HPDE6-E6E7 (cell line): ENCODE measurements around the gene TBCK.

Experiments used
- DNase-seq: peaks from one replicate; pipeline ENCODE4 v3.0.0; 2011; ENCODE audit warnings: missing footprints; ENCODE audit errors: extremely low spot score

TBCK gene

GRCh38 chr4:106315968-106316772, at the start of gene TBCK, which contains the start of gene AIMP1:
Gene TBCK (minus strand): TSS chr4:106316209. CDS start chr4:106308960, 7,249 bp downstream.
Gene AIMP1 (plus strand): TSS chr4:106316550. CDS start chr4:106325010, 8,460 bp downstream.
- DNase-seq: peak; percentile 66

GRCh38 chr4:106365613-106366012, 49.6 kb upstream of the TBCK start:
- DNase-seq: peak; percentile 64

- no peak for DNase-seq
These were observed 48.3 kb upstream of the TBCK start for GRCh38 chr4:106364282-106364681.

GRCh38 chr4:106362086-106362825, 46.2 kb upstream of the TBCK start:
- DNase-seq: no peak

GRCh38 chr4:106358899-106359298, 42.9 kb upstream of the TBCK start:
- no peak for DNase-seq

- no peak for DNase-seq
These were observed 39.2 kb upstream of the TBCK start for GRCh38 chr4:106355193-106355592.

GRCh38 chr4:106353786-106354185, 37.8 kb upstream of the TBCK start:
- no peak for DNase-seq

- no peak for DNase-seq
These were observed 35.0 kb upstream of the TBCK start for GRCh38 chr4:106351016-106351415.

GRCh38 chr4:106347167-106347566, 31.2 kb upstream of the TBCK start:
- no peak for DNase-seq

GRCh38 chr4:106344647-106344970, 28.6 kb upstream of the TBCK start:
- DNase-seq: no peak

GRCh38 chr4:106343865-106344646, 28.0 kb upstream of the TBCK start:
- no peak for DNase-seq

GRCh38 chr4:106340774-106341173, 24.8 kb upstream of the TBCK start:
- DNase-seq: no peak

GRCh38 chr4:106339431-106339830, 23.4 kb upstream of the TBCK start:
- DNase-seq: no peak

GRCh38 chr4:106338671-106339070, 22.7 kb upstream of the TBCK start:
- DNase-seq: no peak

- DNase-seq: no peak
These were observed 21.9 kb upstream of the TBCK start for GRCh38 chr4:106337916-106338315.

GRCh38 chr4:106336618-106337017, 20.6 kb upstream of the TBCK start:
- no peak for DNase-seq

GRCh38 chr4:106334741-106335470, 18.9 kb upstream of the TBCK start:
- no peak for DNase-seq

GRCh38 chr4:106333186-106333585, 17.2 kb upstream of the TBCK start:
- no peak for DNase-seq

- no peak for DNase-seq
These were observed 13.1 kb upstream of the TBCK start for GRCh38 chr4:106329041-106329618.

GRCh38 chr4:106325800-106326199, 9.8 kb upstream of the TBCK start:
- DNase-seq: no peak

- DNase-seq: no peak
These were observed 7.1 kb upstream of the TBCK start for GRCh38 chr4:106323119-106323518.
